Aortic smooth muscle cell (primary cell): Measurements from ENCODE around the gene CYP3A5. TPM values are rescaled to one million over a fixed set of nuclear protein-coding genes. Genes with fewer than 3 reads are reported as not detected.

Experiments
- total RNA-seq: library from RNA; depleted of rRNA; stranded (reverse); fragments of >200 nt; gene quantifications from 2 replicates; pipeline ENCODE4 v1.2.3, GENCODE V29; 2014

Gene CYP3A5
- total RNA-seq: not detected in 2 replicates

GRCh38 chr7:99679400-99680191 lies at the start of gene CYP3A5:
Gene CYP3A5 (minus strand): TSS chr7:99679996. CDS start chr7:99679896, 100 bp downstream.

GRCh38 chr7:99616359-99617191 lies 63.2 kb downstream of the CYP3A5 start, which contains the start of gene ZSCAN25:
Gene ZSCAN25 (plus strand): TSS chr7:99616946. CDS start chr7:99619607, 2,661 bp downstream.

Other genes with a start within 250 kb of the CYP3A5 start
- gene PTCD1, start 241.2 kb downstream of the CYP3A5 start, total RNA-seq: 5.0 and 6.7 TPM in 2 replicates
- gene CPSF4, start 241.1 kb downstream of the CYP3A5 start, total RNA-seq: 17.2 and 18.4 TPM in 2 replicates
- gene ATP5MF, start 213.8 kb downstream of the CYP3A5 start, total RNA-seq: 310 and 525 TPM in 2 replicates
- gene ZNF789, start 207.1 kb downstream of the CYP3A5 start, total RNA-seq: 5.3 and 7.2 TPM in 2 replicates
- 26.2 TPM in 2 replicates for gene ZNF394, start 179.7 kb downstream of the CYP3A5 start, total RNA-seq
- gene ZKSCAN5, start 175.3 kb downstream of the CYP3A5 start, total RNA-seq: 11.6 and 11.8 TPM in 2 replicates
- gene FAM200A, start 127.9 kb downstream of the CYP3A5 start, total RNA-seq: 4.8 and 5.2 TPM in 2 replicates
- gene ZNF655, start 121.4 kb downstream of the CYP3A5 start, total RNA-seq: 44.4 and 51.4 TPM in 2 replicates
- 0.62 and 2.4 TPM in 2 replicates for gene TMEM225B, start 81.7 kb downstream of the CYP3A5 start, total RNA-seq
- 8.8 and 10.3 TPM in 2 replicates for gene ZSCAN25, start 63.0 kb downstream of the CYP3A5 start, total RNA-seq
- gene CYP3A7, start 55.2 kb upstream of the CYP3A5 start, total RNA-seq: not detected in 2 replicates
- gene CYP3A4, start 104.2 kb upstream of the CYP3A5 start, total RNA-seq: not detected in 2 replicates
- gene CYP3A43, start 148.0 kb upstream of the CYP3A5 start, total RNA-seq: not detected in 2 replicates
- 0.26 and 0.44 TPM in 2 replicates for gene OR2AE1, start 197.0 kb upstream of the CYP3A5 start, total RNA-seq
- 22.4 and 24.7 TPM in 2 replicates for gene TRIM4, start 239.5 kb upstream of the CYP3A5 start, total RNA-seq
- not detected in 2 replicates for gene GJC3, start 249.6 kb upstream of the CYP3A5 start, total RNA-seq